Stimulated activated CD4-positive, alpha-beta T cell treated with anti-CD3 and anti-CD28 coated beads, Interleukin-2, amount 100 ng/mL, for 48 hours (primary cell): ENCODE results near the gene GTF2A1L.
"Not testable (repeated sequence)": the region's sequence is repeated elsewhere in the genome, so short reads cannot be mapped to it uniquely, and the experiment has no call there.

ENCODE experiments used
- DNase-seq, 2 donors: peaks; one replicate each; pipeline ENCODE4 v3.0.0-alpha.2; 2020

GTF2A1L gene, protein sequence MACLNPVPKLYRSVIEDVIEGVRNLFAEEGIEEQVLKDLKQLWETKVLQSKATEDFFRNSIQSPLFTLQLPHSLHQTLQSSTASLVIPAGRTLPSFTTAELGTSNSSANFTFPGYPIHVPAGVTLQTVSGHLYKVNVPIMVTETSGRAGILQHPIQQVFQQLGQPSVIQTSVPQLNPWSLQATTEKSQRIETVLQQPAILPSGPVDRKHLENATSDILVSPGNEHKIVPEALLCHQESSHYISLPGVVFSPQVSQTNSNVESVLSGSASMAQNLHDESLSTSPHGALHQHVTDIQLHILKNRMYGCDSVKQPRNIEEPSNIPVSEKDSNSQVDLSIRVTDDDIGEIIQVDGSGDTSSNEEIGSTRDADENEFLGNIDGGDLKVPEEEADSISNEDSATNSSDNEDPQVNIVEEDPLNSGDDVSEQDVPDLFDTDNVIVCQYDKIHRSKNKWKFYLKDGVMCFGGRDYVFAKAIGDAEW

GRCh38 chr2:48617618-48618017, at the start of gene GTF2A1L:
Gene GTF2A1L, plus strand, starts transcription at chr2:48617856. Its CDS starts 19 bp downstream, at chr2:48617875.
- no peak for DNase-seq

DNA sequence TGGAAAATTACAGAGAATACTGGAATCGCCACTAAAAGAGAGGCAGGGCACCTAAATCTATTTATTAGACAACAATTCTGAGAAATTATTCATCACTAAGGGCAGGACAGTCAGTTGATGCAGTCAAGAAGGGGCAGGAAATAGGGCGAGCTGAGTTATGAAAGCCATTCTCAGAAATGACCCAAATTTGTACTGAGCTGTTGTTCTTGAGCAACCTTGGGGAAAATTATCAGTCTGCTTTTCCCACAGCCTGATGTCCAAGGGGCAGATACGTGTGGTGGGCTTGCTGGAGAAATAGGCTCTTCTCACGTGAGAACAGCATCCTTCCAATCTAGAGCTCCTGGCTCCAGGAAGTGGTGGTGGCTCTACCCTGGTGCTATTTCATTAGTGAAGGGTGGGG, 49.1 kb upstream of the GTF2A1L start:
- no peak for DNase-seq

GRCh38 chr2:48569433-48569832, 48.2 kb upstream of the GTF2A1L start:
- no peak for DNase-seq

- no peak for DNase-seq
Measured at GRCh38 chr2:48572816-48573215, 44.8 kb upstream of the GTF2A1L start.

GRCh38 chr2:48574353-48575287, 43.0 kb upstream of the GTF2A1L start:
- DNase-seq, result no peak

DNA sequence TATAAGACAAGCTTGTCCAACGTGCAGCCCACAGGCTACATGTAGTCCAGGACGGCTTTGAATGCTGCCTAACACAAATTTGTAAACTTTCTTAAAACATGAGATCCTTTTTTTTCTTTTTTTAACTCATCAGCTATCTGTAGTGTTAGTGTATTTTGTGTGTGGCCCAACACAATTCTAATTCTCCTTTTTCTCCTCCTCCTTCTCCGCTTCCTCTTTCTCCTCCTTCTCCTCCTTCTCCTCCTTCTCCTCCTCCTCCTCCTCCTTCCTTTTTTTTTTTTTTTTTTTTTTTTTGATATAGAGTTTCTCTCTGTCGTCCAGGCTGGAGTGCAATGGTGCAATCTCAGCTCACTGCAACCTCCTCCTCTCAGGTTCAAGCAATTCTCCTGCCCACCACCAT, 39.3 kb upstream of the GTF2A1L start:
- DNase-seq, result no peak

GRCh38 chr2:48583961-48584360, 33.7 kb upstream of the GTF2A1L start:
- DNase-seq, result no peak

DNA sequence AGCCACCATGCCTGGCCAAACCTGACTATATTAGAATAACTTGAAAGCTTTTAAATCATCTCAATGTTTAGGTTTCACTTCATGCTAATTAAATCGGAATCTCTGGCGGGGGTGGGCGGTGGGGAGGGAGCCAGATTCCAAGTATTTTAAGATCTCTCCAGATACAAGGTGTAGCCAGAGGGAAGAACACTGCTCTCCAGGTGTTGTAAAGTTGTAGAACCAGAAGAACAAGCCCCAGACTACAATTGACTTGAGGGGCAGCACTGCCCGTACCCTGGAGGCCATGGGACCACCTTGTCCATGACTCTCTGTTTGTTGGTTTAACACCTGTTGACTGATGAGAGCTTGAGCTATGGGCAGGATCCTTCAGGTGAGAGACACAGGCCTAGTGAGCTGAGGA, 33.1 kb upstream of the GTF2A1L start:
- no peak for DNase-seq

- no peak for DNase-seq
Measured at GRCh38 chr2:48586433-48586832, 31.2 kb upstream of the GTF2A1L start.

- no peak for DNase-seq
Measured at GRCh38 chr2:48587560-48587959, 30.1 kb upstream of the GTF2A1L start.

DNA sequence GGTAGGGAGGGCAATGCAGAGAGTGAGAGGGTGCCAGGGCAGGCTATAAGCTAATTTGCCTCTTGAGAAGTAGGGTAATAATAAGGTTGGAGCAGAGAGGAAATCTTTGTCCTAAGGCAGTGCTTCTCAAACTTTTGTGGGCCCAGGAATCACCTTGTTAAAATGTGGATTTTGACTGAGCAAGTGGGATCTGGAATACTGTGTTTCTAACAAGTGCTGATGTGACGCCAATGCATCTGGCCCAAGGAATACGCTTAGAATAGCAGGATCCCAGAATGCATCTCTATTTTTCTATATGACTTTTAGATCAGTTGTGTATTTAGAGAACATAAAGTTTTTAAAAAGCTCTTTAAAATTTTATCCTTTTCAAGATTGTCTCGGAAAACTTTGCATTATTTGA, 29.7 kb upstream of the GTF2A1L start:
- no peak for DNase-seq

- no peak for DNase-seq
Measured at GRCh38 chr2:48588745-48589144, 28.9 kb upstream of the GTF2A1L start.

DNA sequence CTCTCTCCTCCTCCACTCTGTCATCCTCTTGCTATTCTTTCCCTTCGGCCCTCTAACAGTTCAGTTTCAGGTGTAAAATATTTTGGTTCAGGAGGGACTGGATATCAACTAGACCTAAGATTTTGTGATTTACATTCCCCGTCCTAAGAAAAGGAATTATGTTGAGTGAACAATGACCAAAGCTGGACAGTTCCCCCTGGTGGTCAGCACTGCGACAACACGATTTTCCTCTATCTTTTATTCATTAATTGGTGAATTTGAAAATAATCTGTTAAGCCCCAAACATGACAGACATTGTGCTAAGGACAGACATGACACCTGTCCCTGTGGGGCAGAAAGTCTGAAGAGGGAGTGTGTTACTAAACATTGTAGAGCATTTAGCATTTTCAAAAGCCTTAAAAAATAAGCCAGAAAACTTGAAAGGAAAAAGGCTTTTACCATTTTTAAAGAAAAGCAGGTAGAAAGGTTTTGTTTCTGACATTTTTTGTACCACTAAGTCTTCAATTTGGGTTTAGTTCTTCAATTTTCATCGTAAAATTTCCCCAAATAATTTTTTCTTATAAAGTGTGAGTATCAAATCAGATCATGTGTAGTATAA, 28.4 kb upstream of the GTF2A1L start:
- peak in 1 of 2 donors; percentile 5 for DNase-seq

DNA sequence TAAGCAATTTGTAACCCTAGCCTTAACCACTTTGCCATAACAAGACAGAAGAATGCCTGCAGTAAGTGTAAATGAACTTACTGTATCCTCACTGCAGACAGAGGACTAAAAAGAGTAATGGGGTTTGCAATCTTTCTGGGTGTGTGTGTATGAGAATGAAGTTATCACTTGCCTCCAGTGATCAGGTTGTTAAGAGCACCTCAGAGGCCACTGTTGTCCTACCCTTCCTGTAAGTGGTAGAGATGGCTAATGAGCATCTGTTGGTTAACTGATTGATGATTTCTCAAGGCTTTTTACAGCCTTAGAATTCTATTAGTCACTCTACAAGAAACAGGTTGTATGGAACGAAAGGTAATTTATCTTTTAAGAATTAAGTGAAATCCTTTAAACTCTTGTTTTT, 27.6 kb upstream of the GTF2A1L start:
- DNase-seq, result no peak

DNA sequence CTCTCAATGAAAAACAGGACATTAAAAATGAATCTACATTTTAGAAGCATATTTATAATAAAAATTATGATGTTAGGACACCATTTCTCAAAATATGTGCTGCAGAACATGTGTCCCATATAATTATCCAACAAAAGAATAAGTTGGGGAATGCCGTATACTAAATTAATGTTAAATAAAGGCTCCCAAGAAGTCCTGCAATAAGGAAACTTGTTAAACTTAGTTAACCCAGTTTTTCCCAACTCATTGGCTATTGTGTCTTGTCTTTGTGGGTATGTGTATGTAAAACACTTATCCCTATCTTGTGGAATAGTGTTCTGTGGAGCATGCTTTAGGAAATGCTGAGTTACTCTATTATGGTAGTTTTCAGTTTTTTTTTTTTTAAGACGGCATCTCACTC, 25.6 kb upstream of the GTF2A1L start:
- no peak for DNase-seq

DNA sequence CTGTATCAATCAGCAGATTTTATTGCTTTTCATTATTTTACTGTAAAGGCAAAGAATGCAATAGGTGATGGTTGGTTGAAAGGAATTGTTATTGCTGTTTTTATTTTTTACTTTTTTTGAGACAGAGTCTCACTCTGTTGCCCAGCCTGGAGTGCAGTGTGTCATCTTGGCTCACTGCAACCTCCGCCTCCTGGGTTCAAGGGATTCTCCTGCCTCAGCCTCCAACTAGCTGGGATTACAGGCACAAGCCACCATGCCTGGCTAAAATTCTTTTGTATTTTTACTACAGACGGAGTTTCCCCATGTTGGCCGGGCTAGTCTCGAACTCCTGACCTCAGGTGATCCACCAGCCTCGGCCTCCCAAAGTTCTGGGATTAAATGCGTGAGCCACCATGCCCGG, 20.9 kb upstream of the GTF2A1L start:
- not testable (repeated sequence) for DNase-seq

DNA sequence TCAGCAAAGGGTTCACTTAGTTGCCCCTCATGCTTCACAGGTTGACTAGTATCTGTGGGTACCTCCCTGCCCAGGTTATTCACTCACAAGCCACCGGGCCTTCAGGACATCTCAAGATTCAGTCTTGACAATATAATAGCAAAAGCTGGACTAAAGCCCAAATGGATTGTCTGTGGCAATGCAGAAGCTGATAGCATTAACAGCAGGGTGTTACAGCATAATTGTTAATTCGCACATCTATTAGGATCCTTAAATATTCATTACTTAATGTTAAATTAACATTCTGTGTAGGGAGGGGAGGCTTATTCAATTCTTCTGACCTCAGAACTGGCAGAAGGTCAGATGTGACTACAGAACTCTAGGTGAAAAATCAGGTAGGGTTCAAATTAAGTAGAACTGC, 20.2 kb upstream of the GTF2A1L start:
- no peak for DNase-seq

DNA sequence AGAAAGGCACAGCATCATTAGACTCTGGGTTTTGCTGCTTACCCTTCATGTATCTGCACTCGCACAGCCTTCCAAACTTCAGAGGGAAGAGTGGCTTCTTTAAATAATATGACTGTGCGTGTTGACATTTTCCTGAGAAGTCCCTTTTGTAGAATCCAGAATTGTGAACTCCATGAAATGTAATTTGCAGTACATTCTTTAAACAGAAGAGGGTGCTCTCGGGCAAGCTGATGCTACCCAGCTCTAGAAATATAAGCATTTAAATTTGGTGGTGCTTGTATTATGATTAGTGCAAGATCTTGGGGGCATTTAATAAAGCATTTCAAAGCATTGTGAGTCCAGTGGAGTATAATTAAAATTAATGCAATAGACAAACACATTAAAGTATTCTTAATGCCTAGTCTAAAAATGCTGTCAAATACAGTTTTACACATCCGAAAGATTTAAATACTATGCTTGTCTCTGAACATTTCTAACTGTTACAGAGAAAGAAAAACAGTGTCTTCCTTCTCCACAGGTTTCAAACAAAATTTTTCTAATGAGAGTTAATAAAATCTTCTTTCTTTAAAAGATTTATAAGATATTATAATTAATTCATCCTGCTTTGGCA, 17.3 kb upstream of the GTF2A1L start:
- DNase-seq, result no peak

DNA sequence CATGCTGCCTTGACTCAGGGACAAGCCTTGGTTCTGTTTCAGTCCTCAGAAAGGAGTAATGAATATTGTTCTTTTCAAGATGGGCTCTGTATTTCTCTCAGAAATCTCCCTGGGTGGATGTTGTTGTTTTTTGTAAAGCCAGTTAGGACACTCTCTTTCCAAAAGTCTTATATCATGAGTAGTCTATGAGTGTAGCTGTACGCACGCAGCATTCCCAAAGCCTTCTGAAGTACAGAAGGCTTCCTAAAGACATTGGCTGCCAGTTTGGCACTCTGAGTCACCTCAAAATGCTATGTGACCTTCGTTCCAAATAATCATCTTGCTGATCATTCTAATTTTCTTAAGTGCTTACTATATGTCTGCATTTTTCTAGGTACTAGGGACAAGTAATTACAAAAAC, 16.7 kb upstream of the GTF2A1L start:
- no peak for DNase-seq

DNA sequence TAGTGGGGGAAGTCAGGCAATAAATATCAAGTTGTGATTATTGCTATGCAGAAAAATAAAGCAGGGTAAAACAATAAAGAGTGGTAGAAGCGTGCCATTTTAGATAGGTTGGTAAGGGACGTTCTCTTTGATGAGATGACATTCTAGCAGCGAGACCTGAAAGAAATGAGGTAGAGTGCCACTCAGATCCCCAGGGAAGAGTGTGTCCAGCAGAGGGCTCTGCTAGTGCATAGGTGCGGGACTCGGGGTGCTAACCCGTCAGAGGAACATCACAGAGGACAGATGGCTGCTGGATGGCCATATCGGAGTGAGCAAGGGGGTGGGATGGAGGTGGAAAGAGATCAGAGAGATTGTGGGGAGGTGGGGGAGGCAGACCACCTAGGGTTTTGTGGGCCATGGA, 16.3 kb upstream of the GTF2A1L start:
- no peak for DNase-seq

DNA sequence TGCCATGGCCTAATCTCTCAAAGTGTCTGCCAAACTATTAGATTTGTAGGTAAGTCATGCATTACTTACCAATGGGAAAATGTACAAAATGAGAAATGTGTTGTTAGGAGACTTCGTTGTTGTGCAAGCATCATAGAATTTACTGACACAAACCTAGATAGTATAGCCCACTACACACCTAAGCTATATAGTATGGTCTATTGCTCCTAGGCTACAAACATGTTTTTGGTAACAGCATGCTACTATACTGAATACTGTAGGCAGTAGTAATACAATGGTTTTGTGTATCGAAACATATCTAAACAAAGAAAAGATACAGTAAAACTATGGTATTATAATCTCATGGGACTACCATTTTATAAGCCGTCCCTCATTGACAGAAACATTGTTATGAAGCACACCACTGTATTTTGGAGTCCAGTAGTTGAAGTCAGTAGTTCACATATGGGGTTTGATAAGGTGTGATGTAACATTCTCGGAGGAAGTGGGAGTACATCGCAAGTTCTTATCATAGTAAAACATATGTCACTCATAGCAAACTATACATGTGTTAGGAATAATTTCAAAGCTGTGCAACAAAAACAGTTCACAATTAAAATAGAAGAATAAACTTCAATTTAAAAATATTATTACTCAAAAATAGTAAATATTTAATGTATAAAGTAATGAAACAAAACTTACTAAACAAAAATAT, 12.0 kb upstream of the GTF2A1L start:
- DNase-seq, result no peak

GRCh38 chr2:48607307-48608014, 10.2 kb upstream of the GTF2A1L start:
- no peak for DNase-seq
